ENCODE measurements around the gene ANKRD61.

The ANKRD61 gene

DNA sequence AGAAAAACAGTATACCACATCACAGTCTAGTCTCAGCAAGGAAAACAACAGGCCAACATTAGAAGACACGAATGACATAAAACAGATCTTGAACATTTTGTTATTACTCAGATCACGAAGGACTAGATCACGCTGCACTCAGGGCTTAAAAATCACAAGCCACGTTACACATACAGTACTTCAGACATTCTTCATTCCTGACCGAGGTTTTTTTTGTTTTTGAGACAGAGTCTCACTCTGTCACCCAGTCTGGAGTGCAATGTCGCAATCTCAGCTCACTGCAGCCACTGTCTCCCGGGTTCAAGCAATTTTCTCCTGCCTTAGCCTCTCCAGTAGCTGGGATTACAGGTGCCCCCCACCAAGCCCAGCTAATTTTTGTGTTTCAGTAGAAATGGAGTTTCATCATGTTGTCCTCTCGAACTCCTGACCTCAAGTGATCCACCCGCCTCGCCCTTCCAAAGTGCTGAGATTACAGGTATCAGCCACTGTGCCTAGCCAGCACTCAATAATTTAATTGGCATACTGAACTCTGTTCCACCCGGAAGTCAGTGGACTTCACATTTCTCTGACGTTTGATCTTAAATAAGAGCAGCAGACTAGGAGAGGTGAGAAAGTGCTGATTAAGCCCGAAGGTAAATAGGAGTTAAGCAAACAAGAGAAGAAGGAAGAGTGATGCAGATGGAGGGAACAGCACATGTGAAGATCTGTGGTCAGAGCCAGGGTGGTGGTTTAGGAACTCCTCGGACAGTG, 18.6 kb upstream of the ANKRD61 start:
- no peak overlapping the region for H3K4me3 ChIP-seq (ENCODE audit: low read length)

DNA sequence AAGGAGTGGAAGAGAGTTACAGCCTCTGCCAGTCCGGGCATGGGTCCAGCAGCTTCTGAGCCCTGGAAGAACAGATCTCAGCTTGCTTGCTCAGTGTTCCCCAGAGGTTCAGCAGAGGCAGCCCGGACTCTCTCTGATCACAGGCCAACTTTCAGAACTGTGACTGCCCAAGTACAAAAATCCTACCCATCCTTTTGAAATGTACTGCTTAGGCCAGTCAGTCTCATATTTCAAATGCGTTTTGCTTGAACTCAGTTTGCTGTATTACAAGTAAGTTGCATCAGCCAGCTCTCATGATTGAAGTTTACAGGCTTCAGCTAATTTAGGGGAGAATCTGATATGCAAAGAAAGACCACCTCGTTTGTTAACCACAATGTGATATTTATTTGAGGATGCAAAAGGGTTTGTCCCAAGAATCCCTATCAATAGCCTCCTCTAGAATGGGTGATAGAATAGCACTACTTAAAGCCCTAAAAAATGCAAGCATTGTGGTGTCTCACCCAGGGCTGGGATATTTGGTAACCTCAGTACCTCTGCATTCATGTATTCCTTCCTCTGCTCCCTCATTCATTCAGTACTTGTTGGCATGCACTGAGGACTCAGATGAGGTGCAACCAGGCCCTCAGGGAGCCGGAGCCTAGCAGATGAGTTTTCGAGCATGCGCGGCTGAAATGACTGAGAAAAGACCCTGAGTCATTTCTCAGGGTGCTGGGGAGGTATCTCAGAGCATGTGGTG, 15.1 kb upstream of the ANKRD61 start:
- TF ChIP-seq, protein P1, sequence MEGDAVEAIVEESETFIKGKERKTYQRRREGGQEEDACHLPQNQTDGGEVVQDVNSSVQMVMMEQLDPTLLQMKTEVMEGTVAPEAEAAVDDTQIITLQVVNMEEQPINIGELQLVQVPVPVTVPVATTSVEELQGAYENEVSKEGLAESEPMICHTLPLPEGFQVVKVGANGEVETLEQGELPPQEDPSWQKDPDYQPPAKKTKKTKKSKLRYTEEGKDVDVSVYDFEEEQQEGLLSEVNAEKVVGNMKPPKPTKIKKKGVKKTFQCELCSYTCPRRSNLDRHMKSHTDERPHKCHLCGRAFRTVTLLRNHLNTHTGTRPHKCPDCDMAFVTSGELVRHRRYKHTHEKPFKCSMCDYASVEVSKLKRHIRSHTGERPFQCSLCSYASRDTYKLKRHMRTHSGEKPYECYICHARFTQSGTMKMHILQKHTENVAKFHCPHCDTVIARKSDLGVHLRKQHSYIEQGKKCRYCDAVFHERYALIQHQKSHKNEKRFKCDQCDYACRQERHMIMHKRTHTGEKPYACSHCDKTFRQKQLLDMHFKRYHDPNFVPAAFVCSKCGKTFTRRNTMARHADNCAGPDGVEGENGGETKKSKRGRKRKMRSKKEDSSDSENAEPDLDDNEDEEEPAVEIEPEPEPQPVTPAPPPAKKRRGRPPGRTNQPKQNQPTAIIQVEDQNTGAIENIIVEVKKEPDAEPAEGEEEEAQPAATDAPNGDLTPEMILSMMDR (conservative IDR thresholded peaks at IDR 0.05; ENCODE audit: low read depth, low read length) = no peak
- no peak for DNase-seq (ENCODE audit: low read depth)
- H3K4me3 ChIP-seq (ENCODE audit: low read length) = no peak overlapping the region

More for the DNA sequence above, 18.6 kb upstream of the ANKRD61 start:
- no peak for DNase-seq (ENCODE audit: low read depth)
- TF ChIP-seq, protein P1 (conservative IDR thresholded peaks at IDR 0.05; ENCODE audit: low read depth, low read length) = no peak

DNA sequence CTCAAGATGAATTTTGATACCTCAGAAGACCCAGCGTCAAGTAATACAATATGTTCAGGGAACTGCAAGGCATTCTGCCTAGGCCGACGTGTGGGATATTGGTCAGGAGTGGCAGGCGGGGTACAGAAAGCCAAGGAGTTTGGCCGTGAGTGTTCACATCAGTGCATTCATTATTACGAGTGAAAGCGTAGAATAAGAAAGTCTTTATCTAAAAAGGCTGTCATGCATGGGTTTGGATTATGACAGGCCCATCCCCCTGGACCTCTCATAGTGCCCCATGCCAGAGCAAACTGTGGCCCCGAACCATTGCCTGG, 14.6 kb upstream of the ANKRD61 start:
- no peak overlapping the region for H3K4me3 ChIP-seq (ENCODE audit: low read length)
- DNase-seq (ENCODE audit: low read depth) = no peak
- TF ChIP-seq, protein P1 (conservative IDR thresholded peaks at IDR 0.05; ENCODE audit: low read depth, low read length) = no peak

DNA sequence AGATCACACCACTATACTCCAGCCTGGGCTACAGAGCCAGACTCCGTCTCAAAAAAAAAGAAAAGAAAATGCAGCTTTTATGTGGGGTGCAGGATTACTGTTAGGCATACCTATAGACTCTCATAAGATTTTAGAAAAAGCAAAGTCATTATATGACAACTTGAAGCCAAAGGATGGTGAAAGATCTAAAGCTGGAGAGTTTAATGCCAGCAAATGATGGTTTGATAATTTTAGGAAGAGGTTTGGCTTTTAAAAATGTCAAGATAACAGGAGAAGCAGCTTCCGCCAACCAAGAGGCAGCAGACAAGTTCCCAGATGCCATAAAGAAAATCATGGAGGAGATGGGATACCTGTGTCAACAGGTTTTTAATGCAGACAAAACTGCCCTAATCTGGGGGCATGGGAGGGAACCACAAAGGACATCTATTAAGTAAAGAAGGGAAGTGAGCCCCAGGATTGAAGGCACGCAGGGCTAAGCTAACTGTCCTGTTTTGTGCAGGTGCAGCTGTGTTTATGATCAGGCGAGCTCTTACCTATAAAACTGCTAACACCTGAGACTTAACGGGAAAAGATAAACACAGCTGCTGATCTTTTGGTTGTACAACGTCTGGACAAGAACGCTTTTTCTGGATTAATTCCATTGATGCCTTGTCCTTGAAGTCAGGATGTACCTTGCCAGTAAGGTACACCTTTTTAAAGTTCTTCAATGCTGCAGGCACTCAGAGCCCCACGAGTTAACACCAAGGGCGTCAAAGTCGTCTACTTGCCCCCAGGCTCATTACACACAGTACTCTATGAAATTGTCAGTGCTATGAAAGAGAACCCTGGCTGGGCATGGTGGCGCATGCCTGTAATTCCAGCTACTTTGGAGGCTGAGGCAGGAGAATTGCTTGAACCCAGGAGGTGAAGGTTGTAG, 10.5 kb upstream of the ANKRD61 start:
- TF ChIP-seq, protein P1 (conservative IDR thresholded peaks at IDR 0.05; ENCODE audit: low read depth, low read length) = no peak
- no peak overlapping the region for H3K4me3 ChIP-seq (ENCODE audit: low read length)
- no peak for DNase-seq (ENCODE audit: low read depth)

DNA sequence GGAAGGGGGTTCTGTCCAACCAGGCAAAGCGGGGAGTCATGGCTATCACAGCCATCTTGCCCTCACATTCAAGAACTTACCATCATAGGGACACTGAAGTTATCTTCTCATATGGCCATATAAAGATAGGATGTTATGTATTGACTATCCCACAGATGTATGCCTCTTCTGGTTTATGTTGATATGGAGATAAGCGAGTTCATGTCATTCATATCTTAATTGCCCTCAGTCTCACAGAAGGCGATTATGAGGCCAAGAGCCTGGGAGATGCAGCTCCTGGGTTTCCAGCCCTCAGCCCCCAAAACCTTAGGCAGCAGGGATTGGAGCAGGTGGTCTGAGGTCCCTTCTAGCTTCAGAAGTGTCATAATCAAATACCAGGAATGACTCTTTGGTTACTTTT, 8.5 kb upstream of the ANKRD61 start:
- TF ChIP-seq, protein P1 (conservative IDR thresholded peaks at IDR 0.05; ENCODE audit: low read depth, low read length) = no peak

DNA sequence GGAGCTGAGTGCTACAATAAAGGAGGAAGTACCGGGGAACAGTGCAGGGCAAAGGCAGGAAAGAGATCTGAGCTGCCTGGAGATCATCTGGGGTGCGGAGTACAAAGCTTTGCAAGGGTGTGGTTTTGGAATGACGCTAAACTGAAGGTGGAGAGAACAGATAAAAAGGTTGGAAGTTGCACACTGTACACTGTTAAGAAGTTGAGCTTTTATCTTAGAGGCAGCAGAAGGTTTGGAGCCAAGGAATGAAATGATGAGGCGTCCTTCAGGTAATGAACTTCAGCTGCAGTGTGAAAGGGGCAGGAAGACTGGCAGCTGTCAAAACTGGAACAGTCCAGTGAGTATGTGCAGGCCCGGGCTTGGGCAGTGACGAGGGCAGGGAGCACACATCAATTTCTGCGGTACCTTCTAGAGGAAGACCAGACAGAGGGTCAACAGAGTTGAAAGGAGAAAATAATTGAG, 7.2 kb upstream of the ANKRD61 start:
- DNase-seq (ENCODE audit: low read depth) = no peak
- TF ChIP-seq, protein P1 (conservative IDR thresholded peaks at IDR 0.05; ENCODE audit: low read depth, low read length) = no peak

More for the DNA sequence above, 8.5 kb upstream of the ANKRD61 start:
- H3K4me3 ChIP-seq (ENCODE audit: low read length) = no peak overlapping the region
- DNase-seq (ENCODE audit: low read depth) = no peak

More for the DNA sequence above, 7.2 kb upstream of the ANKRD61 start:
- no peak overlapping the region for H3K4me3 ChIP-seq (ENCODE audit: low read length)

Measured in retinal pigment epithelial cell (primary cell).